ENCODE data around the gene PPP1R16B.

Gene PPP1R16B

GRCh38 chr20:38825901-38826625 is 20.6 kb downstream of the PPP1R16B start:
- in situ Hi-C loops (cut with MboI; ENCODE audit: low sequenced_read_pairs): no loop called here

GRCh38 chr20:38827770-38828281 is 22.3 kb downstream of the PPP1R16B start:
- in situ Hi-C loops (cut with MboI; ENCODE audit: low sequenced_read_pairs): no loop called here

- in situ Hi-C loops (cut with MboI; ENCODE audit: low sequenced_read_pairs): no loop called here
Measured at GRCh38 chr20:38828514-38829295, 23.2 kb downstream of the PPP1R16B start.

GRCh38 chr20:38829296-38829875 is 23.9 kb downstream of the PPP1R16B start:
- in situ Hi-C loops (cut with MboI; ENCODE audit: low sequenced_read_pairs): no loop called here

GRCh38 chr20:38830356-38830755 is 24.9 kb downstream of the PPP1R16B start:
- in situ Hi-C loops (cut with MboI; ENCODE audit: low sequenced_read_pairs): no loop called here

GRCh38 chr20:38831049-38831691 is 25.7 kb downstream of the PPP1R16B start:
- in situ Hi-C loops (cut with MboI; ENCODE audit: low sequenced_read_pairs): no loop called here

- in situ Hi-C loops (cut with MboI; ENCODE audit: low sequenced_read_pairs): no loop called here
Measured at GRCh38 chr20:38831995-38832620, 26.6 kb downstream of the PPP1R16B start.

GRCh38 chr20:38833154-38833856 is 27.8 kb downstream of the PPP1R16B start:
- in situ Hi-C loops (cut with MboI; ENCODE audit: low sequenced_read_pairs): no loop called here

GRCh38 chr20:38833857-38834164 is 28.3 kb downstream of the PPP1R16B start:
- in situ Hi-C loops (cut with MboI; ENCODE audit: low sequenced_read_pairs): no loop called here

- in situ Hi-C loops (cut with MboI; ENCODE audit: low sequenced_read_pairs): no loop called here
Measured at GRCh38 chr20:38834868-38835267, 29.4 kb downstream of the PPP1R16B start.

- in situ Hi-C loops (cut with MboI; ENCODE audit: low sequenced_read_pairs): no loop called here
Measured at GRCh38 chr20:38835792-38836191, 30.3 kb downstream of the PPP1R16B start.

GRCh38 chr20:38836991-38837390 is 31.5 kb downstream of the PPP1R16B start:
- in situ Hi-C loops (cut with MboI; ENCODE audit: low sequenced_read_pairs): no loop called here

GRCh38 chr20:38838326-38838725 is 32.8 kb downstream of the PPP1R16B start:
- in situ Hi-C loops (cut with MboI; ENCODE audit: low sequenced_read_pairs): no loop called here

- in situ Hi-C loops (cut with MboI; ENCODE audit: low sequenced_read_pairs): no loop called here
Measured at GRCh38 chr20:38839563-38839962, 34.1 kb downstream of the PPP1R16B start.

- in situ Hi-C loops (cut with MboI; ENCODE audit: low sequenced_read_pairs): no loop called here
Measured at GRCh38 chr20:38840053-38840893, 34.8 kb downstream of the PPP1R16B start.

GRCh38 chr20:38840894-38841470 is 35.5 kb downstream of the PPP1R16B start:
- in situ Hi-C loops (cut with MboI; ENCODE audit: low sequenced_read_pairs): no loop called here

- in situ Hi-C loops (cut with MboI; ENCODE audit: low sequenced_read_pairs): no loop called here
Measured at GRCh38 chr20:38841570-38841969, 36.1 kb downstream of the PPP1R16B start.

- in situ Hi-C loops (cut with MboI; ENCODE audit: low sequenced_read_pairs): no loop called here
Measured at GRCh38 chr20:38842026-38842425, 36.5 kb downstream of the PPP1R16B start.

GRCh38 chr20:38842558-38842981 is 37.1 kb downstream of the PPP1R16B start:
- in situ Hi-C loops (cut with MboI; ENCODE audit: low sequenced_read_pairs): no loop called here
